Nephron progenitor cell (in vitro differentiated cells): Measurements from ENCODE around the gene IL11.

Experiments
- DNase-seq: peaks from one replicate; pipeline ENCODE4 v3.0.0; 2021
- H3K27ac Mint-ChIP-seq: 2 replicates; pipeline ENCODE4 v1.8.0; 2021; ENCODE audit warnings: mild to moderate bottlenecking, moderate library complexity, mixed read lengths
- H3K27me3 Mint-ChIP-seq: 2 replicates; pipeline ENCODE4 v1.8.0; 2021; ENCODE audit warnings: mild to moderate bottlenecking, low read depth, mixed read lengths; ENCODE audit not compliant: poor library complexity
- H3K36me3 Mint-ChIP-seq: 2 replicates; pipeline ENCODE4 v1.8.0; 2021; ENCODE audit warnings: low read depth, mixed read lengths
- H3K4me1 Mint-ChIP-seq: 2 replicates; pipeline ENCODE4 v1.8.0; 2021; ENCODE audit warnings: mixed read lengths
- H3K4me3 Mint-ChIP-seq: 2 replicates; pipeline ENCODE4 v1.8.0; 2021; ENCODE audit warnings: mild to moderate bottlenecking, moderate library complexity, mixed read lengths
- H3K9me3 Mint-ChIP-seq: 2 replicates; pipeline ENCODE4 v1.8.0; 2021; ENCODE audit warnings: mild to moderate bottlenecking, moderate library complexity, mixed read lengths
- TF ChIP-seq, protein P1 (sequence below): fragments of 200-600 bp; sonication (generic); IDR thresholded peaks from 2 replicates; pipeline ENCODE4 v1.5.0; 2021; ENCODE audit warnings: antibody characterized with exemption

IL11 gene

DNA sequence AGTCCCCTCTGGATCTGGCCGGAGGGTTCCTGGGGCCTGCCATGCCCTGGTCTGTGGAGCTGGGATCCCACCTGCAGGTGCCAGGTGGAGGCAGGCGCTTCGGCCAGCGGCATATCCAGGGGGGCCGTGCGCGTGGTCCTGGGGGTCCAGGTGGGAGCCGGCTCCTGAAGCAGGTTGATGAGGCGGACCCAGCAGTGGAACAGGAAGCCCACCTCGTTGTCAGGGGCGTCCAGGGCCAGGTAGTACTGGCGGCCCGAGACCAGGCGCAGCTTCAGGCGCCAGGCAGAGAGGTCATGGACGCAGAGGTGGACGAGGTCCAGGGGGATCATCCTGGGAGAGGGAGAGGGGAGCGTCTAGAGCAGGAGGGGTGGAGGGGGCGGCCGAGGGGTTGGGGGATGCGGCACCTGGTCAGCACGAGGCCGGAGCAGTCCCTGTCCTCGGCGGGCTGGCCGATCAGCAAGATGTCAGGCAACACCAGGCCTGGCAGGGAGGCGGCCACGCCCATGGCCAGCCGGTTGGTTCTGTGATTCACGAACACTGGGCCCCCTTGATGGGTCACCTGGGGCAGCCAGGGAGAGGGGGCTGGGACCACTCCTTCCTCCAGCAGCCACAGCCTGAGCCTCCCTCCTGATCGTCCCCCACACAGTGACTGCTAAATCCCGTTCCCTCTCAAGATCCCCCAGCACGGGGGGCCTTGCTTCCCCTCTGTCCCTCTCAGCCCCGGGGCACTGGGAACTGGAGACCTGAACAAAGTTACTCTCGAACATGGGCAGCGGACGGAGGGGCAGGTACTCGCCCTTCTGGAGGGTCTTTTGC lies 7.9 kb downstream of the IL11 start:
- Mint-ChIP-seq H3K4me3 (no peak overlapping the region), H3K4me1 (peaks cover 28% of the 10 kb centered on the region), H3K9me3 (no peaks in the 10 kb centered on the region), H3K27me3 (peaks cover 15% of the 10 kb centered on the region), H3K36me3 (no peaks in the 10 kb centered on the region), H3K27ac (no peak overlapping the region)
- no peak for DNase-seq
- TF ChIP-seq, protein P1, sequence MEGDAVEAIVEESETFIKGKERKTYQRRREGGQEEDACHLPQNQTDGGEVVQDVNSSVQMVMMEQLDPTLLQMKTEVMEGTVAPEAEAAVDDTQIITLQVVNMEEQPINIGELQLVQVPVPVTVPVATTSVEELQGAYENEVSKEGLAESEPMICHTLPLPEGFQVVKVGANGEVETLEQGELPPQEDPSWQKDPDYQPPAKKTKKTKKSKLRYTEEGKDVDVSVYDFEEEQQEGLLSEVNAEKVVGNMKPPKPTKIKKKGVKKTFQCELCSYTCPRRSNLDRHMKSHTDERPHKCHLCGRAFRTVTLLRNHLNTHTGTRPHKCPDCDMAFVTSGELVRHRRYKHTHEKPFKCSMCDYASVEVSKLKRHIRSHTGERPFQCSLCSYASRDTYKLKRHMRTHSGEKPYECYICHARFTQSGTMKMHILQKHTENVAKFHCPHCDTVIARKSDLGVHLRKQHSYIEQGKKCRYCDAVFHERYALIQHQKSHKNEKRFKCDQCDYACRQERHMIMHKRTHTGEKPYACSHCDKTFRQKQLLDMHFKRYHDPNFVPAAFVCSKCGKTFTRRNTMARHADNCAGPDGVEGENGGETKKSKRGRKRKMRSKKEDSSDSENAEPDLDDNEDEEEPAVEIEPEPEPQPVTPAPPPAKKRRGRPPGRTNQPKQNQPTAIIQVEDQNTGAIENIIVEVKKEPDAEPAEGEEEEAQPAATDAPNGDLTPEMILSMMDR: no peak

- TF ChIP-seq, protein P1: no peak
- Mint-ChIP-seq H3K9me3 (no peaks in the 10 kb centered on the region), H3K27ac (no peak overlapping the region), H3K27me3 (peaks cover 29% of the 10 kb centered on the region), H3K4me1 (peaks cover 28% of the 10 kb centered on the region), H3K36me3 (no peaks in the 10 kb centered on the region), H3K4me3 (no peak overlapping the region)
- DNase-seq: no peak
These were observed 9.4 kb downstream of the IL11 start for GRCh38 chr19:55360902-55361301.

DNA sequence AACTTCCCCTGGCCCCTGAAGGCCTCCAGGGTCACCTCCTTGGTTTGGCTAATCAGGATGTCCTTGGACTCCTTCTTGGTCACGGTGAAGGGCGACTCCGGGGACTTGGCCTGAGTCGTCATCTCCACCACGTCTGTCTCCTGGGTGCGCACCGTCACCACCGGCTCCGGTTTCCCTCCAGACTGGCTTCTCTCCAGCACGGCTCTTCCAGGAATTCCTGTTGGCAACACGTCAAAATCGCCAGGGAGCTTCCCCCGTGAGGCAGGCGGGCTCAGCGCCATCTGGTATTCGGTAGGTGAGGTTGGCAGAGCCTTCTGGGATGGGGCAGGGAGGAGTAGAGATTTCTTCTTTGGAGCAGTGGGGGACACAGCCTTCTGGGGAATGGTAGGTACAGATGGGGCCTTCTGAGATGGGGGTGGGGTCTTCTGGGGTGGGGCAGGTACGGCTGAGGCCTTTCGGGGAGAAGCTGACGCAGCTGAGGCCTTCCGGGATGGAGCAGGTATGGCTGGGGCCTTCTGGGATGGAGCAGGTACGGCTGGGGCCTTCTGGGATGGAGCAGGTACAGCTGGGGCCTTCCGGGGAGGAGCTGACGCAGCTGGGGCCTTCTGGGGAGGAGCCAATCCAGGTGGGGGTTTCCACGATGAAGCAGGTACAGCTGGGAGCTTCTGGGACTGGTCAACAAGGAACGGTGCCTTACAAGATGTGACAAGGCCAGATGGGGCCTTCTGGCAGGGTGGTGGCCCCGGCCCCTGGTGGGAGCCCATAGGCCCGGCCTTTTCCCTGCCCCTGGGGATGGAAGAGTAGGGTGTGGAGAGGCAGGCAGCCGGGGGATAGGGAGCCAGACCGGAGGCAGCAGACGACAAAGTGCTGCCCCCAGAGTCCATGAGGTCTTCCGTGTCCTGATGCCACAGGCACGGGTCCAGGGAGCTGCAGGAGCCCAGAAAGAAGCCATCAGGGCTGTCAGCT lies 11.0 kb downstream of the IL11 start:
- peaks cover 23% of the 10 kb centered on the region for H3K4me1 Mint-ChIP-seq
- no peak for DNase-seq
- TF ChIP-seq, protein P1: no peak
- H3K4me3 Mint-ChIP-seq: no peak overlapping the region
- H3K9me3 Mint-ChIP-seq: no peaks in the 10 kb centered on the region
- H3K27ac Mint-ChIP-seq: no peak overlapping the region
- peaks cover 41% of the 10 kb centered on the region for H3K27me3 Mint-ChIP-seq
- H3K36me3 Mint-ChIP-seq: no peaks in the 10 kb centered on the region

DNA sequence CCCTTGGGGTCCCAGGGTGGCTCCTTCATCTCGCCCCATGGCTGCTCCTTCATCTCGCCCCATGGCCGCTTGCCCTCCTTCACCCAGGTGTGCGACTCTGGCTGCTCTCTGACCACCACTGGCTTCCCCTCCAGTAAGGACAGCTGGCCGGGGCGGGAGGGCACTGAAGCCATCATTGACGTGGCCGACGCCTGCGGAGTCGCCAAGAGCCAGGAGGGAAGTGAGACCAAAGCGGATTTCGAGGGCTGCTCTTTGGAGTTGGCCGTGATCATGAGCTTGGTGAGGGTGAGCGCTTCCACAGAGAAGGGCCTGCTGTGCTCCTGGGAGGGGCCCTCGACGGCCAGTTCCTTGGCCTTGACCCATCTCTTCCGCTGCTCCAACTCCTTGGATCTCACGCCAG lies 11.8 kb downstream of the IL11 start:
- no peaks in the 10 kb centered on the region for H3K36me3 Mint-ChIP-seq
- H3K4me1 Mint-ChIP-seq: peaks cover 17% of the 10 kb centered on the region
- peaks cover 48% of the 10 kb centered on the region for H3K27me3 Mint-ChIP-seq
- H3K4me3 Mint-ChIP-seq: no peak overlapping the region
- no peak overlapping the region for H3K27ac Mint-ChIP-seq
- TF ChIP-seq, protein P1: no peak
- H3K9me3 Mint-ChIP-seq: no peaks in the 10 kb centered on the region
- DNase-seq: no peak

- TF ChIP-seq, protein P1: no peak
- H3K36me3 Mint-ChIP-seq: no peaks in the 10 kb centered on the region
- DNase-seq: no peak
- H3K27me3 Mint-ChIP-seq: peaks cover 79% of the 10 kb centered on the region
- peaks cover 37% of the 10 kb centered on the region for H3K4me1 Mint-ChIP-seq
- no peak overlapping the region for H3K27ac Mint-ChIP-seq
- no peak overlapping the region for H3K4me3 Mint-ChIP-seq
- no peaks in the 10 kb centered on the region for H3K9me3 Mint-ChIP-seq
These were observed 14.9 kb downstream of the IL11 start for GRCh38 chr19:55355213-55355821.
